Central memory CD8-positive, alpha-beta T cell (primary cell): Measurements from ENCODE around the gene NR2C2AP.

Source experiments
- ATAC-seq: fragments of 150-1000 bp; cut with Tn5 transposase; replicated peaks from 2 replicates; pipeline ENCODE4 v1.10.0; 2022; ENCODE audit warnings: mild to moderate bottlenecking, moderate FRiP score, moderate number of reproducible peaks; ENCODE audit not compliant: poor library complexity, severe bottlenecking; ENCODE audit errors: extremely low read depth
- DNase-seq, 2 donors: peaks; one replicate each; pipeline ENCODE4 v3.0.0; 2021; ENCODE audit warnings: low spot score in 2 of 2
- H3K27ac Mint-ChIP-seq: one replicate; pipeline ENCODE4 v1.8.0; 2022; ENCODE audit warnings: low read depth, mild to moderate bottlenecking, moderate library complexity, mixed read lengths
- H3K27me3 Mint-ChIP-seq: one replicate; pipeline ENCODE4 v1.8.0; 2022; ENCODE audit warnings: mixed read lengths
- H3K36me3 Mint-ChIP-seq: one replicate; pipeline ENCODE4 v1.8.0; 2022; ENCODE audit warnings: mild to moderate bottlenecking, moderate library complexity, mixed read lengths; ENCODE audit not compliant: insufficient read depth
- H3K4me1 Mint-ChIP-seq: one replicate; pipeline ENCODE4 v1.8.0; 2022; ENCODE audit warnings: mixed read lengths
- H3K4me3 Mint-ChIP-seq: one replicate; pipeline ENCODE4 v1.8.0; 2022; ENCODE audit warnings: mild to moderate bottlenecking, moderate library complexity, mixed read lengths
- H3K9me3 Mint-ChIP-seq: one replicate; pipeline ENCODE4 v1.8.0; 2022; ENCODE audit warnings: mixed read lengths

NR2C2AP gene

DNA sequence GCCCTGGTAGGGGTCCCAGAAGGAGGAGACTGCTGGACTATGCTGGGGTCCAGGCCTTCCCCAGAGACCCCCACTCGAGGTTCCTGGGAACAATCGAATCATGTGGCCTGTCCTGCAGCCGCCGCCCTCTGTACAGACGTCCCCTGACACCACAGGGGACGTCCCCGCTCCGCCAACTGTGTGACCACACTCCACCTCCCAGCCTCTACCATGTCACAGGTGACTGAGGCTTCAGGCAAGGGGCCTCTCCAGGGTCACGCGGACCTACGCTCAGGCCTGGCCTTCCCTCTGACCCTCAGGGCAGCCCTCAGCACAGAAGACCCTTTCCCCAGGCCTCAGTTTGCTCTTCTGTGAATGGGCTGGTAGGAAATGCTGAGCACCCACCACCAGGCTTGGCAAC, 51.8 kb downstream of the NR2C2AP start:
- H3K27ac Mint-ChIP-seq, result no peak overlapping the region
- H3K4me3 Mint-ChIP-seq, result no peak overlapping the region
- H3K4me1 Mint-ChIP-seq, result no peaks in the 10 kb centered on the region
- no peaks in the 10 kb centered on the region for H3K27me3 Mint-ChIP-seq
- ATAC-seq, result no peak
- peaks cover 18% of the 10 kb centered on the region for H3K36me3 Mint-ChIP-seq
- no peak for DNase-seq
- no peaks in the 10 kb centered on the region for H3K9me3 Mint-ChIP-seq
